Measurements from ENCODE around the gene ARID5B.

The ARID5B gene

GRCh38 chr10:61905837-61906561 is 4.5 kb downstream of the ARID5B start:
- DNase-seq (ENCODE audit: low read depth), result no peak

- DNase-seq (ENCODE audit: low read depth), result no peak
Measured at GRCh38 chr10:61906562-61906901, 5.0 kb downstream of the ARID5B start.

GRCh38 chr10:61907011-61907410 is 5.5 kb downstream of the ARID5B start:
- DNase-seq (ENCODE audit: low read depth), result no peak

GRCh38 chr10:61907587-61907986 is 6.1 kb downstream of the ARID5B start:
- no peak for DNase-seq (ENCODE audit: low read depth)

GRCh38 chr10:61910226-61910805 is 8.8 kb downstream of the ARID5B start:
- DNase-seq (ENCODE audit: low read depth), result no peak

GRCh38 chr10:61910894-61911293 is 9.4 kb downstream of the ARID5B start:
- DNase-seq (ENCODE audit: low read depth), result no peak

- DNase-seq (ENCODE audit: low read depth), result no peak
Measured at GRCh38 chr10:61911425-61911824, 9.9 kb downstream of the ARID5B start.

GRCh38 chr10:61912981-61913380 is 11.5 kb downstream of the ARID5B start:
- no peak for DNase-seq (ENCODE audit: low read depth)

- no peak for DNase-seq (ENCODE audit: low read depth)
Measured at GRCh38 chr10:61918140-61918539, 16.6 kb downstream of the ARID5B start.

GRCh38 chr10:61918989-61919388 is 17.5 kb downstream of the ARID5B start:
- no peak for DNase-seq (ENCODE audit: low read depth)

- no peak for DNase-seq (ENCODE audit: low read depth)
Measured at GRCh38 chr10:61919646-61920215, 18.2 kb downstream of the ARID5B start.

GRCh38 chr10:61921143-61921542 is 19.6 kb downstream of the ARID5B start:
- no peak for DNase-seq (ENCODE audit: low read depth)

- no peak for DNase-seq (ENCODE audit: low read depth)
Measured at GRCh38 chr10:61923210-61923949, 21.9 kb downstream of the ARID5B start.

- no peak for DNase-seq (ENCODE audit: low read depth)
Measured at GRCh38 chr10:61923950-61924274, 22.4 kb downstream of the ARID5B start.

- DNase-seq (ENCODE audit: low read depth), result no peak
Measured at GRCh38 chr10:61929555-61929954, 28.1 kb downstream of the ARID5B start.

GRCh38 chr10:61931620-61932332 is 30.3 kb downstream of the ARID5B start:
- DNase-seq (ENCODE audit: low read depth), result no peak

- no peak for DNase-seq (ENCODE audit: low read depth)
Measured at GRCh38 chr10:61933859-61934555, 32.5 kb downstream of the ARID5B start.

- DNase-seq (ENCODE audit: low read depth), result no peak
Measured at GRCh38 chr10:61935077-61935476, 33.6 kb downstream of the ARID5B start.

GRCh38 chr10:61936770-61937169 is 35.3 kb downstream of the ARID5B start:
- no peak for DNase-seq (ENCODE audit: low read depth)

- DNase-seq (ENCODE audit: low read depth), result no peak
Measured at GRCh38 chr10:61937631-61938351, 36.3 kb downstream of the ARID5B start.

- DNase-seq (ENCODE audit: low read depth), result no peak
Measured at GRCh38 chr10:61939902-61940301, 38.4 kb downstream of the ARID5B start.

Data from stimulated activated CD8-positive, alpha-beta memory T cell treated with anti-CD3 and anti-CD28 coated beads, Interleukin-7, amount 100 ng/mL, for 24 hours (primary cell).